Right ventricle myocardium superior (tissue), 1 donor: ENCODE data around the gene NISCH. TPM values are rescaled to one million over a fixed set of nuclear protein-coding genes. Genes with fewer than 3 reads are reported as not detected.

Experiments
- ATAC-seq: fragments of 200-7000 bp; cut with Tn5 transposase; one replicate; pipeline ENCODE4 v1.9.1; 2020; ENCODE audit warnings: mild to moderate bottlenecking; ENCODE audit not compliant: poor library complexity
- DNase-seq: peaks from one replicate; pipeline ENCODE4 v3.0.0-alpha.2; 2020
- intact Hi-C: fragments of 100-400 bp; cut with DNase I; formaldehyde crosslinking; loops from one replicate; pipeline ENCODE4 v1.11.2; 2022
- total RNA-seq: library from RNA; stranded (reverse); fragmentation: NEBNext Ultra II Directional; extraction: Animal tissue kit (Norgen Biotek cat#: 25700); gene quantifications from one replicate; pipeline ENCODE4 v1.2.1, GENCODE V29; 2021
- donor health status: DM: no; HTN: yes; CAD: no; lungs with severe emphysema.

NISCH gene
- total RNA-seq, 1 donor from 2014 or later = 46.0 TPM

DNA sequence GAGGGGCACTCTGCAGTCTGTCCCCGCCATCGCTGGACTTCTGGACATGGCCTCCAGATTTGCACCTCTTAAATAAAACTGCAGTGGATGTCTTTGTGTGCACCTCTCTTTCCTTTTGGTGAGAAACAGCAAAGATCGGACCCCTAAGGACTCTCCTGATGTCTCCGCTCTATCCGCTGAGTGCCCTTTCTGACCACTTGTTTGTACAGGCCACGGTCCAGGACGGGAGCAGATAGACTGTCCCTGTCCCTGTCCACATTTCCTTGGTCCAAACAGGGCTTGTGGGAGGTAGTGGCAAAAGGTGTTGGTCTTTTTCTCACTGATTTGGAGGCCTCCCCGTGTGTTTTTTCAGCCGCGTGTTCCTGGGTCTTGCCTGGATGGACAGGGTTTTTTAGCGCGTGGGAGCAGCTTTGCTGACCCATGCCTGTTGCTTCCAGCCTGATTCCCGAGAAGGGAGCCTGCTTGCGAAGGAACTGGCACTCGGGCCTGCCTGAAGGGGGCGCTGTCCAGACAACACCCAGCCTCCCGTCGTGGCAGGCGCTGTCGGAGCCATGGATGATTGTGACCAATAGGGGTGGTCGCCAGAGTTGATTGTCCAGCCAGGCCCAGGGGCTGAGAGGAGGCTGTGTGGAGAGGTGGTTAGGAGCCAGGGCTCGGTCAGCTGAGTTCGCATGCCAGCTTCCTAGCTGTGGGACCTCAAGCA, 26.6 kb downstream of the NISCH start:
- DNase-seq (no peak), ATAC-seq (no peak)
- intact Hi-C loops = loop anchor here (5.0 kb wide), 1 partner anchor 55 kb away; the partner anchor contains the start of gene UQCC5

DNA sequence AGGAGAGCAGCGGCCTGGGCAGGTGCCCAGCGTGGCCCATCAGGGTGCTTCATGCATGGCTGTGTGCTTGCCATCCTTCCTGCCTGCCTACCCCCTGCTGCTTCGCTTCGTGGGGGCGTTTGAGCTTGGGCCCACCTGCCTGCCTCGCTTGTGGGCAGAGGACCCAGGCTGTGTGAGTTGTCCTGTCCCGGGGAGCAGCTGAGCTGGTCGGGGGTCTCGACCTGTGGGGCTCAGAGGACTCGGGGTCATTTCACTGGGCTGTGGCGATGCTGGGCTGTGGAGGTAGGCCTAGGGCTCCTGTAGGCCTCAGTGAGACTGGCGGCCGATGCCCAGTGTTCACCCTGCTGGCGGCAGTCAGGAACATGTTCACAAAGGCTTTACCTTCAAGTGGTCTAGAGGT, 27.7 kb downstream of the NISCH start:
- ATAC-seq = peak; percentile 3
- no peak for DNase-seq

DNA sequence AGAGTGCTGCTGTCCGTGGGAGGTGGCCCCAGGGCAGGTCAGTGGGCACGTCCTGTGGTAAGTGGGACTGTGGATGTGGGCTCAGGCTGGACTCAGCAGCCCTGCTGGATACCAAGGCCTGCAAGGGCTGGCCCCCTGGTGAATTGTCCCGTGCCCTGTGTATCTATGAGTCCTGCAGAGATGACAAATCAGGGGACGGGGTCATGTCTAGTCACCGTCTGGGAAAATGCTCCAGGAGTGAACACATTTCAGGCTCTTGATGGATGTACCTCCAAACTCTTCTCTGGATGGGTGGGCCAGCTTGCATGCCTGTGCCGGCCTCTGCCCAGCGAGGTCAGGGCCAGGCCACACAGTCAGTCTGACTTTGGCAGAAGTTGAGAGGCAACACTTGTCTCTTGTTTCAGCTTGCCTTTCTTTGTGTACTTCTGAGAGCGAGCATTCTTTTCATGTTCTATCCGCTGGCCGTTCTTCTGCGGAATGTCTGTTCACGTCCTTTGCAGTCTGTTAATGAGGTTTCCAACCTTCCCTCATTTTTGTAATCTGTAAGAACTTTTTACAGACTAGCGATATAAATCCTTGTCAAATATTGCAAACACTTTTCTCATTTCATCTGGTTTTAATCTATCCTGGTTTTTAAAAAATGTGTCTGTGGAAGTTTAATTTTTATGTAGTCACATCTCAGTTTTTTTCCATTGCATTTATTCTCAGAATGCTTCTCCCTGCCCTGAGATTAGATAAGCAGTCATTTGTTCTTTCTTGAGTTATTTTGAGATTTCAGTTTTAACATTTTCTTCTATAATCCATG, 28.4 kb downstream of the NISCH start:
- intact Hi-C loops = loop anchor here (5.0 kb wide), 1 partner anchor 54 kb away; the partner anchor contains the start of gene UQCC5
- peak; percentile 57 for ATAC-seq
- no peak for DNase-seq

More for the DNA sequence above, 27.7 kb downstream of the NISCH start:
- intact Hi-C loops = loop anchor here (5.0 kb wide), 1 partner anchor 54 kb away; the partner anchor contains the start of gene UQCC5

GRCh38 chr3:52484680-52485461, 29.5 kb downstream of the NISCH start:
- DNase-seq (no peak), ATAC-seq (peak; percentile 52)
- intact Hi-C loops = loop anchor here (5.0 kb wide), 1 partner anchor 52 kb away; the partner anchor contains the start of gene UQCC5

GRCh38 chr3:52487050-52487787, 31.8 kb downstream of the NISCH start:
- ATAC-seq (no peak), DNase-seq (no peak)
- intact Hi-C loops = no loop called here

DNA sequence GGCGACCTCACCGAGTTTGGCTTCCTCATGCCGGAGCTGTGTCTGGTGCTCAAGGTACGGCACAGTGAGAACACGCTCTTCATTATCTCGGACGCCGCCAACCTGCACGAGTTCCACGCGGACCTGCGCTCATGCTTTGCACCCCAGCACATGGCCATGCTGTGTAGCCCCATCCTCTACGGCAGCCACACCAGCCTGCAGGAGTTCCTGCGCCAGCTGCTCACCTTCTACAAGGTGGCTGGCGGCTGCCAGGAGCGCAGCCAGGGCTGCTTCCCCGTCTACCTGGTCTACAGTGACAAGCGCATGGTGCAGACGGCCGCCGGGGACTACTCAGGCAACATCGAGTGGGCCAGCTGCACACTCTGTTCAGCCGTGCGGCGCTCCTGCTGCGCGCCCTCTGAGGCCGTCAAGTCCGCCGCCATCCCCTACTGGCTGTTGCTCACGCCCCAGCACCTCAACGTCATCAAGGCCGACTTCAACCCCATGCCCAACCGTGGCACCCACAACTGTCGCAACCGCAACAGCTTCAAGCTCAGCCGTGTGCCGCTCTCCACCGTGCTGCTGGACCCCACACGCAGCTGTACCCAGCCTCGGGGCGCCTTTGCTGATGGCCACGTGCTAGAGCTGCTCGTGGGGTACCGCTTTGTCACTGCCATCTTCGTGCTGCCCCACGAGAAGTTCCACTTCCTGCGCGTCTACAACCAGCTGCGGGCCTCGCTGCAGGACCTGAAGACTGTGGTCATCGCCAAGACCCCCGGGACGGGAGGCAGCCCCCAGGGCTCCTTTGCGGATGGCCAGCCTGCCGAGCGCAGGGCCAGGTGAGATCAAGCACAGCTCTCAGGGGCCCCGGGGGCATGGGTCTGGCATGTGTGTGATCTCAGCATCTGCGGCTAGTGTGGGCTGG, 32.6 kb downstream of the NISCH start:
- ATAC-seq (no peak), DNase-seq (no peak)
- intact Hi-C loops = no loop called here

DNA sequence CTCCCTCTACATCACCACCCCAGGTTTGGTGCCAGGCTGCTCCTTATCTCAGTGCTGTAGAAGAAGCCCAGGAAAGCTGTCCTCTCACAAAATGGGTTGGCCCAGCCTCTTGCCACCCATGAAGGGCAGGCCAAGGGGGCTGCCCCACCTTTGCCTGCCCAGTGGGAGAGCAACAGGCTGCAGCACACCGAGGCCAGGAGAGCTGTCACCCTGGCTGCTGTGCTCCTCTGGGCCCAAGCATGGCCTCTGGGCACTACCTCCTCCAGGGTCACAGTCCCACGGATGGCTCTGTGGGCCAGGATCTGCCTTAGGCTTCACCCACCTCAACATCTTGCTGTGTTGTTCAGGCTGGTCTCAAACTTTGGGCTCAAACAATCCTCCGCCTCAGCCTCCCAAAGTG, 33.3 kb downstream of the NISCH start:
- DNase-seq (no peak), ATAC-seq (no peak)
- intact Hi-C loops = no loop called here

DNA sequence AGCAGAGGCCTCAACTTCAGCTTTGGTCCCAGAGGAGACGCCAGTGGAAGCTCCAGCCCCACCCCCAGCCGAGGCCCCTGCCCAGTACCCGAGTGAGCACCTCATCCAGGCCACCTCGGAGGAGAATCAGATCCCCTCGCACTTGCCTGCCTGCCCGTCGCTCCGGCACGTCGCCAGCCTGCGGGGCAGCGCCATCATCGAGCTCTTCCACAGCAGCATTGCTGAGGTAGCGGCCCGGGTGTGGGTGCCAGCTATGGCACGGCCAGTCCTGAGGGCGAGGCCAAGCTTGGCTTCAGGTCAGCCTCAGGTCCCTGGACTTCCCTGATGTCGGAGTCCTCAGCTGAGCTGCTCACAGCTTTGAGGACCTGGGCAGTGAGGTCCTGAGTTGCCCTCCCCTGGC, 34.0 kb downstream of the NISCH start:
- DNase-seq (no peak), ATAC-seq (peak; percentile 30)
- intact Hi-C loops = no loop called here

DNA sequence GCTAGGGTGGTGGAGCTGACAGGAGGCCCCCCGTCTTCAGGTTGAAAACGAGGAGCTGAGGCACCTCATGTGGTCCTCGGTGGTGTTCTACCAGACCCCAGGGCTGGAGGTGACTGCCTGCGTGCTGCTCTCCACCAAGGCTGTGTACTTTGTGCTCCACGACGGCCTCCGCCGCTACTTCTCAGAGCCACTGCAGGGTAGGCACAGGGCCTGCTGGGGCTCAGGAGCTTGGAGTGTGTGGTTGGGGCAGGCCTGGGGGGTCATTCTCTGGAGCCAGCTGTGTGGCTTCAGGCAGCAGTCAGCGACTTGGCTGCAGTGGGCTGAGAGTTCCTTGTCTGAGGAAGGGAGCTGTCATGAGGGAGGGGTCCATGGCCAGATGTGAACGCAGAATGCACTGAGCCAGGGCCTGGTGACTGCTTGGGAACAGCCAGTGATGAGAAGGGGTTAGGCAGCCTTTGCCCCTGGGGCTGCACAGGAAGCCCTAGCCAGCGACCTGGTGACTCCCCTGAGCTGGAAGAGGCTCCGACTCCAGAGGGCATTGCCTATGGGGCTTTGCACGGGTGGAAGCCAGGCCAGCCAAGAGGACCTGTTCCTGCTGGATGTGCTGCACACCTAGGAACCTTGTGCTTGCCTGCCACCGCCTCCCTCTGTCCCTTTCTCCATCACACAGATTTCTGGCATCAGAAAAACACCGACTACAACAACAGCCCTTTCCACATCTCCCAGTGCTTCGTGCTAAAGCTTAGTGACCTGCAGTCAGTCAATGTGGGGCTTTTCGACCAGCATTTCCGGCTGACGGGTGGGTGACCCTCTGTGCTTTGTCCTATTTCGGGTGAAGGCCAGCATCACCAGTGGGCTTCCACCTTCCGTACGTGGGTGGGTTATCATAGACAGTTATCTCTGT, 34.9 kb downstream of the NISCH start:
- intact Hi-C loops = no loop called here
- DNase-seq (no peak), ATAC-seq (no peak)

DNA sequence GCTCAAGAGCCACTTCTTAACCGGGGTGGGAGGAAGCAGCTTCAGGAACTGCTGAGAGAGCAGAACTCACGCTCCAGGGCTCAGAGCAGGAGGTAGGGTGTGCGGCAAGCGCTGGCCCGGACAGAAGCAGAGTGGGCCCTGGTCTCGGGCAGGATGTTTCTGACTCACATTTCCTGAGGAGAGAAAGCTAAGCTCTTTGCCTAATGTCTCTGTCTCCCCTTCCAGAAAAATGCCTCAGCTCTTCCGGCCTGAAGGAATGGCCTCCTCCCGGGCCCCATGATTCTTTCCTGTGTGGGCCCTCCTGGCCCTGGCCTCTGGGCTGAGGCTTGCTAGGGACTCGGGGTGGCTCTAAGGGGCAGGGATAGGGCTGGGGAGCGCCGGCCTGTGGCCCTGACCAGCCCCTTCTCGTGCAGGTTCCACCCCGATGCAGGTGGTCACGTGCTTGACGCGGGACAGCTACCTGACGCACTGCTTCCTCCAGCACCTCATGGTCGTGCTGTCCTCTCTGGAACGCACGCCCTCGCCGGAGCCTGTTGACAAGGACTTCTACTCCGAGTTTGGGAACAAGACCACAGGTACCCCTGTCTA, 35.6 kb downstream of the NISCH start:
- intact Hi-C loops = no loop called here
- DNase-seq (peak; percentile 71), ATAC-seq (peak; percentile 17)

DNA sequence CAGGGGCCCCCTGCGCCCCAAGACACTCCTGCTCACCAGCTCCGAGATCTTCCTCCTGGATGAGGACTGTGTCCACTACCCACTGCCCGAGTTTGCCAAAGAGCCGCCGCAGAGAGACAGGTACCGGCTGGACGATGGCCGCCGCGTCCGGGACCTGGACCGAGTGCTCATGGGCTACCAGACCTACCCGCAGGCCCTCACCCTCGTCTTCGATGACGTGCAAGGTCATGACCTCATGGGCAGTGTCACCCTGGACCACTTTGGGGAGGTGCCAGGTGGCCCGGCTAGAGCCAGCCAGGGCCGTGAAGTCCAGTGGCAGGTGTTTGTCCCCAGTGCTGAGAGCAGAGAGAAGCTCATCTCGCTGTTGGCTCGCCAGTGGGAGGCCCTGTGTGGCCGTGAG, 36.7 kb downstream of the NISCH start:
- intact Hi-C loops = no loop called here
- DNase-seq (no peak), ATAC-seq (no peak)

- ATAC-seq (no peak), DNase-seq (no peak)
- intact Hi-C loops = no loop called here
These were observed 38.0 kb downstream of the NISCH start for GRCh38 chr3:52493232-52494017.

DNA sequence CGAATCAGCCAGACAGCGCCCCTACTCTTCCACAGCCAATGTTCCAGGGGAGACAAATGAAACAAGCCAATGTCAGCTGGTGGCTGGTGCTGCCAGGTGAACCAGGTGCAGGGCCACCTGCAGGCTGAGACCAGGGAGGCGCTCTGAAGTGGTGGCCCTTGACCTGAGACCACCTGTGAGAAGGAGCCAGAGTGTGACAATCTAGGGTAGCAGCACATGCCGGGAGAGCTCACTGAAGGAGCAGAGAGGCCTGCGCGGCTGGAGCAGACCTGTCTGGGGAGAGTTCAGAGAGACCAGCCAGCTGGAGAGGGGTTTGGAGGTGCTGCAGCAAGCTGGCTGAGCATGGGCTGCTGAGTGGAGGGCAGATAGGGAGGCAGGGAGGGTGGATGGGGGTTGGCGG, 39.0 kb downstream of the NISCH start:
- intact Hi-C loops = no loop called here
- DNase-seq (no peak), ATAC-seq (no peak)

GRCh38 chr3:52494886-52495495, 39.6 kb downstream of the NISCH start, which contains the start of gene STAB1:
STAB1 (plus strand) TSS chr3:52495338; CDS start chr3:52495414, 76 bp downstream.
- intact Hi-C loops = no loop called here
- peak; percentile 84 for DNase-seq
- ATAC-seq = peak; percentile 33
